DND-41 (cell line): ENCODE results near the gene ST6GALNAC3.

Source experiments
- ATAC-seq: fragments of 200-7000 bp; cut with Tn5 transposase; 3 replicates; pipeline ENCODE4 v1.9.1; 2021; ENCODE audit warnings: low read depth; ENCODE audit not compliant: insufficient read depth
- DNase-seq: peaks from one replicate; pipeline ENCODE4 v3.0.0-alpha.2; 2020
- H2AFZ ChIP-seq: 2 replicates; pipeline ENCODE4 v1.6.0; 2012; ENCODE audit warnings: low read depth, low read length
- H3K27ac ChIP-seq: 2 replicates; pipeline ENCODE4 v1.5.1; 2012; ENCODE audit warnings: low read length, inconsistent platforms
- H3K27me3 ChIP-seq: fragments of 200-600 bp; sonication (generic); 2 replicates; pipeline ENCODE4 v1.6.0; 2012; ENCODE audit warnings: low read length, mild to moderate bottlenecking, inconsistent platforms; ENCODE audit not compliant: insufficient read depth, poor library complexity
- H3K36me3 ChIP-seq: 2 replicates; pipeline ENCODE4 v1.5.1; 2012; ENCODE audit warnings: low read length, inconsistent platforms; ENCODE audit not compliant: insufficient read depth
- H3K4me1 ChIP-seq: 2 replicates; pipeline ENCODE4 v1.5.1; 2012; ENCODE audit warnings: mild to moderate bottlenecking, low read length; ENCODE audit not compliant: insufficient read depth
- H3K4me2 ChIP-seq: 2 replicates; pipeline ENCODE4 v1.6.0; 2012; ENCODE audit warnings: mild to moderate bottlenecking, moderate library complexity, low read length, inconsistent platforms; ENCODE audit not compliant: insufficient read depth
- H3K4me3 ChIP-seq, 2 experiments: fragments of 200-600 bp in 1 of 2; shearing (Covaris generic) in 1 of 2; 2 replicates each; pipeline ENCODE4 v1.5.1; 2012 to 2016; ENCODE audit warnings: inconsistent platforms in 2 of 2, low read length in 2 of 2, mild to moderate bottlenecking in 2 of 2, low read depth in 1 of 2, moderate library complexity in 1 of 2
- H3K79me2 ChIP-seq: 2 replicates; pipeline ENCODE4 v1.6.0; 2012; ENCODE audit warnings: low read length, inconsistent platforms; ENCODE audit not compliant: insufficient read depth
- H3K9ac ChIP-seq: 2 replicates; pipeline ENCODE4 v1.6.0; 2012; ENCODE audit warnings: low read depth, mild to moderate bottlenecking, inconsistent platforms, low read length, moderate library complexity
- H3K9me3 ChIP-seq: 2 replicates; pipeline ENCODE4 v1.5.1; 2012; ENCODE audit warnings: low read length, moderate library complexity, mild to moderate bottlenecking, inconsistent platforms; ENCODE audit not compliant: insufficient read depth, severe bottlenecking
- H4K20me1 ChIP-seq: 2 replicates; pipeline ENCODE4 v1.6.0; 2012; ENCODE audit warnings: low read length; ENCODE audit not compliant: insufficient read depth
- EZH2 ChIP-seq: IDR thresholded peaks from 3 replicates; pipeline ENCODE4 v1.6.1; 2012; ENCODE audit warnings: borderline replicate concordance, low read depth, mild to moderate bottlenecking, moderate library complexity, low read length, inconsistent platforms; ENCODE audit not compliant: severe bottlenecking
- TF ChIP-seq, protein P1 (sequence below): IDR thresholded peaks from 2 replicates; pipeline ENCODE4 v1.5.1; 2012; ENCODE audit warnings: borderline replicate concordance, low read length, moderate library complexity, mild to moderate bottlenecking; ENCODE audit not compliant: poor library complexity, severe bottlenecking; ENCODE audit errors: extremely low read depth

Gene ST6GALNAC3

DNA sequence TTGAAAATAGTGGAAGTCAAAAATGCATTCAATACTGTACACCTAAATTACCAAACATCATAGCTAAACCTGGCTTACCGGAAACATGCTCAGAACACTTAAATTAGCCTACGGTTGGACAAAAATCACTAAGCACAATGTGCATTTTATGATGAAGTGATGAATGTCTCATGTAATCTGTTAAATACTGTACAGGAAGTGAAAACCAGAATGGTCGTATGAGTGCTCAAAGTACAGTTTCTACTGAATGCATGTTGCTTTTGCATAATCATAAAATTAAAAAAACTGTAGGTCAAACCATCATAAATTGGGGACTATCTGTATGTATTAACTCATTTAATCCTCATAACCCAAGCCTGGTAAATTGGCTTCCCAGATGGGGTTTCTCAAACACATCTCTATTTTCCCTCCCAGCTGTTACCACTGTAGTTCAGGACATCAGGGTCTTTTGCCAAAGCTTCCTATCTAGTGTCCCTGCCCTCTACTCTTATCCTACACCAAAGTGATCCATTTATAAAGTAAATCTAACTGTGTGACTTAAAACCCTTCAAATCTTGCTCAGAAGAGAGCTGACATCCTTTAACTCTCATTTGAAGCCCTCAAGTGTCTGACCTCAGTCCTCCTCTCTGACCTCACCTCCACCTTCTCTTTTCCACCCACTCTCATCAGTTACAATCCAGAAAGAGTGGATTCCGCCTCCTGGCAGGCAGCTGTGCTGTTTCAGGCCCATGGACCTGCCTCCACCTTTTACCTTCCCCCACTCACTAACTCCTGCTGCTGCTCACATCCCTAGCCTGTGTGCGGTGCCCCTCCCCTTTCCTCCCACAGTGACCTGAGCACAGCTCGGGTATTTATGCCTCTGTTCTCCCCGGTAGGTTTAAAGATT, 436.4 kb downstream of the ST6GALNAC3 start:
- Histone ChIP-seq H3K4me1 (no peaks in the 10 kb centered on the region), H4K20me1 (no peaks in the 10 kb centered on the region), H3K27me3 (no peaks in the 10 kb centered on the region), H3K9ac (no peak overlapping the region), H2AFZ (no peak overlapping the region), H3K27ac (no peak overlapping the region), H3K9me3 (no peaks in the 10 kb centered on the region), H3K79me2 (no peaks in the 10 kb centered on the region), H3K4me3 (no peak overlapping the region), H3K36me3 (no peaks in the 10 kb centered on the region), H3K4me2 (no peak overlapping the region)
- TF ChIP-seq, protein P1, sequence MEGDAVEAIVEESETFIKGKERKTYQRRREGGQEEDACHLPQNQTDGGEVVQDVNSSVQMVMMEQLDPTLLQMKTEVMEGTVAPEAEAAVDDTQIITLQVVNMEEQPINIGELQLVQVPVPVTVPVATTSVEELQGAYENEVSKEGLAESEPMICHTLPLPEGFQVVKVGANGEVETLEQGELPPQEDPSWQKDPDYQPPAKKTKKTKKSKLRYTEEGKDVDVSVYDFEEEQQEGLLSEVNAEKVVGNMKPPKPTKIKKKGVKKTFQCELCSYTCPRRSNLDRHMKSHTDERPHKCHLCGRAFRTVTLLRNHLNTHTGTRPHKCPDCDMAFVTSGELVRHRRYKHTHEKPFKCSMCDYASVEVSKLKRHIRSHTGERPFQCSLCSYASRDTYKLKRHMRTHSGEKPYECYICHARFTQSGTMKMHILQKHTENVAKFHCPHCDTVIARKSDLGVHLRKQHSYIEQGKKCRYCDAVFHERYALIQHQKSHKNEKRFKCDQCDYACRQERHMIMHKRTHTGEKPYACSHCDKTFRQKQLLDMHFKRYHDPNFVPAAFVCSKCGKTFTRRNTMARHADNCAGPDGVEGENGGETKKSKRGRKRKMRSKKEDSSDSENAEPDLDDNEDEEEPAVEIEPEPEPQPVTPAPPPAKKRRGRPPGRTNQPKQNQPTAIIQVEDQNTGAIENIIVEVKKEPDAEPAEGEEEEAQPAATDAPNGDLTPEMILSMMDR = no peak
- TF ChIP-seq EZH2 = no peak
- no peak for ATAC-seq
- no peak for DNase-seq

DNA sequence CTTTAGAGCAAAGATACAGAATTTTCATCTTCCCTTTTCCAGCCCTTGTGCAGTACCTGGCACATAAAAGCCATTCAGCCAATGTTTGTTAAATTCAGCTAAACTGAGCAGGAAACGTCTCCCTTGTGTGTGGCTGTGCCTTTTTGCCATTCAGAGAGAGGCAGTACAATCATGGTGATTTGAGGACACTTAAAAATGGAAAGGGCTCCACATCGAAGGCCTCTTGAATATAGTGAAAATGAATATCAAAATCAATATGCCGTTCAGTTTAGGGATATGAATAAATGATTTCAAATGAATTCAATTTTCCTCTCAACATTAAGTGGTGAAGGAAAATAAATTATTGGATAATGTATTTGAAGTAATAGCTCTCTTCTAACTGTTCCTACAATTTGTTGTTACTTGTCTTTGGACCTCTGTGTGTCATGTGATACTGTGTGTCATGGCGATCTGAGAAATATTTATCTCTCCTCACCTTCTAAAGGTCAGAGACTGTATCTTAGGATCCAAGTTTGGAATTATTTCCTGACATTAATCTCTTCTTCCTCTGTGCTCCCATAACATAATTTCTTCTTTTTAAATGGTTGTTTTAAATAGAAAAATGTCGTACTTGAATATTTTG, 437.1 kb downstream of the ST6GALNAC3 start:
- no peak for DNase-seq
- Histone ChIP-seq H3K4me3 (no peak overlapping the region), H3K9me3 (no peaks in the 10 kb centered on the region), H3K36me3 (no peaks in the 10 kb centered on the region), H3K79me2 (no peaks in the 10 kb centered on the region), H4K20me1 (no peaks in the 10 kb centered on the region), H3K27me3 (no peaks in the 10 kb centered on the region), H2AFZ (no peak overlapping the region), H3K27ac (no peak overlapping the region), H3K9ac (no peak overlapping the region), H3K4me2 (no peak overlapping the region), H3K4me1 (no peaks in the 10 kb centered on the region)
- no peak for TF ChIP-seq EZH2
- TF ChIP-seq, protein P1 = no peak
- ATAC-seq = no peak

DNA sequence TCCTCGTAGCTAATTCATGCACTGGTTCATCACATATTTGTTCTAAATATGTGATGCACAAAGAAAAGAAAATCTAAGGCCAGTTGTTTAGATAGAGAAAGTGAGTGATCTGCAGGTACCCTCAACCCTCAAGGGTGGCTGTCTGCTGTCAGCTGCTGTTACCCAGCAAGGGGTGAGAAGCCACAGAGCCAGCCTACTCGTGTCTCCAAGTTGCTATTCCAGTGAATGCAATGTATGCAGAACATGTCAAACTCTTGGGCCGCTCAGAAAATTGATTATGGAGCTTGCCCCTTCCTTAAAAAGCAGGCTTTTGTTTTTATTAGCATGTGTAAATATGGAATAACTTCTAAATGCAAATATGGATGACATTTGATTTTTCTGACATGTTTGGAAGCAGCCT, 456.4 kb downstream of the ST6GALNAC3 start:
- TF ChIP-seq, protein P1 = no peak
- no peak for TF ChIP-seq EZH2
- Histone ChIP-seq H3K36me3 (no peaks in the 10 kb centered on the region), H3K4me1 (no peaks in the 10 kb centered on the region), H3K4me2 (no peak overlapping the region), H2AFZ (no peak overlapping the region), H3K79me2 (no peaks in the 10 kb centered on the region), H4K20me1 (no peaks in the 10 kb centered on the region), H3K27ac (no peak overlapping the region), H3K27me3 (no peaks in the 10 kb centered on the region), H3K9me3 (no peaks in the 10 kb centered on the region), H3K9ac (no peak overlapping the region), H3K4me3 (no peak overlapping the region)
- DNase-seq (no peak), ATAC-seq (no peak)
